ENCODE results near the gene DHDDS.
A peak's percentile ranks its signal among the peaks of the same experiment; 100 is the strongest.

The DHDDS gene

DNA sequence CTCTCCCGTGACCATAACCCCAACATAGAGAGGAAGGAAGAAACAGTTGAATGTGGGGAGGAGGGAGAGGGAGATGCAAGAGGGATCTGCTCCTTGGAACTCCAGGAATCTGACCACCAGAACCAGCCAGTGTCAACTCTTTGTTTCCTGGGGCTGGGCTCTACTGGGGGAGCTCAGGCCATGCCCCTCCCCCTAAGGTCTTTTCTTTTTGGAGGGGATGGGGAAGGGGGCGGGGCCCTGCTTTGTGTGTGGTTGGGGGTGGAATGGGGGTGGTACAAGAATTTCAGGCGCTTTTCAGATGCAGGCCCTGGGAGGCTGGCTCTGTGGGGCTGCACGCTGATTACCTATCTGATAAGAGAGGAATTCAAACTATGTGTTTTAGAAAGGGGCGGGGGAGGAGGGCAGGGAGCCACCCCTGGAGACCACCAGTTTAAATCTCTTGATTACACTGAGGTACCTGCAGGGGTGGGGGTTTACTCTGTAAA, 13.2 kb upstream of the DHDDS start:
- no peak for DNase-seq

DNA sequence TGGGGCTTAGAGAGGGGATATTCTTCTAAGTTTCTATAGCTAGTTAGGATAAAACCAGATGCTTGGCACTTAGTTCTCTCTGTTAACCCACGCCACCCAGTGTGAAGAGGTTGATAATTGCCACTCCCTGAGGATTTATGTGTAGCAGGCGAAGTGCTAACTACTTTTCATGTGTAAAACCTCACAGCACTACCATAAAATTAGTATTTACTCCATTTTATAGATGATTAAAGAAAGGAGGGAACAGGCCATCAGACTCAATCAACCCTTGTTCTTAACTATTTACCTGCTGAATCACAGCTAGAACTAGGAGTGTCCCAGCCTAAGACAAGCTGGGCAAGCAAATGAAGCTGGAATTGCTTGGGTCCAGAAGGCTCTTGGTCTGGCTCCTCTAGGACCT, 12.6 kb upstream of the DHDDS start:
- no peak for DNase-seq

- DNase-seq, result no peak
Observed at GRCh38 chr1:26429721-26430120, 2.4 kb upstream of the DHDDS start.

DNA sequence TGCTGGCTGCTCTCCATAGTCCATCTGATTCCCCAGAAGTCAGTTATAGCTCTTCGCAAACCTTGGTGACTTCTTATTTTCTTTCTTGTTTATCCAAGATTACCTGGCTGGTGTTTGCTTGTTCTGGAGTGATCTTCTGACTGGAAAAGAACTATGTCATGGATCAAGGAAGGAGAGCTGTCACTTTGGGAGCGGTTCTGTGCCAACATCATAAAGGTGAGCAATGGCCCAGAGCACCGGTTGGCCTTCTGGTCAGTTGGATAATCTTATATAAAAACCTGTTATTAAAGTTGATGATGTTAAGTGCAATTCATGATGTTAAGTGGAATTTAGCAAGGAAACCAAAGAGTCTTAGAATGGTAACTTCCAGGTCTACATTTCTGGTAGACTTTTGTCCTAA, 672 bp downstream of the DHDDS start:
- no peak for DNase-seq

DNA sequence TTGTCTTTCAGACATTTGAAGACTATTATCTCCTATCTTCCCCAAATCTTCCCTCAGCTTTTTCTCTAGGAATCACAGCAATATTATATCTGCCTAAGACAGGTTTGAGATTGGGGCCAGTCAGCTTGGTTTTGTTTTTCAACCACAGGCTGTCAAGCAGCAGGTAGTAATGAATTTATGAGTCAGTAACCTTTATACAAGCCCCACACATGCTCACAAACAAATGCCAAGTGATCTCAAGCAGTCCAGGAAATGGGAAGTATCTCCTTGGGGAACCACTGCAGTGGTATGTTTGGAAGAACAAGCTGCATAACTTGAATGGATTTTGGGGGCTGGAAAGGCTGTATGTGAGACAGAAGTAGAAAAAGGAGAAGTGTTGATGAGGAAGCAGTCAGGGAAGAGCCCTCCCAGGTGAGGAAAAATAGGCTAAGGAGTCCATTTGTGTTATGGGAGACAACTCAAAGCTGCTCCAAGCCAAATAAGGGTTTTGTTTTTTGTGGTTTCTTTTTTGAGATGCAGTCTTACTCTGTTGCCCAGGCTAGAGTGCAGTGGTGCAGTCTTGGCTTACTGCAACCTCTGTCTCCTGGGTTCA, 2.1 kb downstream of the DHDDS start:
- DNase-seq, result no peak

DNA sequence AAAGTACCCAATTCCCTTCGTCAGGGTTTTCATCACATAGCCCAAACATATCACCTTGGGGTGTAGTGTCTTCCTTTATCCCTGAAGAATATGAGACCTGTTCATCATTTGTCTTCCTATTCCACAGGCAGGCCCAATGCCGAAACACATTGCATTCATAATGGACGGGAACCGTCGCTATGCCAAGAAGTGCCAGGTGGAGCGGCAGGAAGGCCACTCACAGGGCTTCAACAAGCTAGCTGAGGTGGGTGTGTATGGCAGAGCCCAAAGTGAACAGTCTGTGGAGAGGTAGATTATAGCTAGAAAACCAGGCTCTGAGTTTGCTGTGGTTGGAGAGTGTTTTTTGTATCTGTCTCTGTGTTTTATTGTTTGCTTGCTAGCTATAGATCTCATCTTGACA, 5.9 kb downstream of the DHDDS start:
- no peak for DNase-seq

GRCh38 chr1:26440259-26440658, 8.1 kb downstream of the DHDDS start:
- no peak for DNase-seq

- no peak for DNase-seq
Observed at GRCh38 chr1:26449868-26450267, 17.7 kb downstream of the DHDDS start.

DNA sequence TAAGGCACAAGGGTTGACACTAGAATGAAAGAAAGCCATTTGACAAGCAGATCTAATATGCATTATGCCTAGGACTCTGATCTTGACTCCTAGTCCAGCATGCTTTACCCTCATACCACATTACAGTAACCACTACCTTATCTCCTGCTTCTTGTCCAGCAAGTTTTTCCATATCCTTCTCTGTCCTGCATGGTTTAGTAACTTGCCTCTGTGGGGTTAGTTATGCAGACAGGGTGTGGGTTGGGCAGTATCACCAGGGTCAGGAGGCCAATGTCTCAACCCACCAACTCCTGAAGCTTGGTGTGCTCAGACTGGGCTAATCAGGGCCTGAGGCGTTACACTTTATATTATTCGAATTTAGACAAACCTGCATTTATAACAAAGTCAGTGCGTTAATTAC, 18.8 kb downstream of the DHDDS start:
- DNase-seq, result no peak

DNA sequence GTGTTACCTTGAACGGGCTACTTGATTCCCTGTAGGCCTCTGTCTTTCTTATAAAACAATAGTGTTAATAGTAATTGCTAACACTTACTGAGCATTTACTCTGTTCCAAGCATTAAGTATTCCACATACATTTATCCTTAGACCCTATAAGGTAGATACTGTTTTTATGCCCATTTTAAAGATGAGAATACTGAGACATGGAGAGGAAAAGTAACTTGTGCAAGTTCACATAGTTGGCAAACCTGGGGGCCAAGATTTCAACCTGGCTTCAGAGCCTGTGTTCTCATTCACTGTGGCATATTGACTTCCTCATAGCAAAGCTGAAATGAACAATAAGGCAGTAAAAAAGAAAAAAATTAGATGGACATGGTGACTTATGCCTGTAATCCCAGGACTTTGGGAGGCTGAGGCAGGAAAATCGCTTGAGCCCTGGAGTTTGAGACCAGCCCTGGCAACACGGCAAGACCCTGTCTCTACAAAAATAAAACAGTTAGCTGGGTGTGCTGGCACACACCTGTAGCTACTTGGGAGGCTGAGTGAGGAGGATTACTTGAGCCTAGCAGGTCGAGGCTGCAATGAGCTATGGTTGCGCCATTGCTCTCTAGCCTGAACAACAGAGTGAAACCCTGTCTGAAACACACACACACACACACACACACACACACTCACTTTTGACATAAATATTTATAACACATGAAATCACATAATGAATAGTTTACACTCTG, 20.5 kb downstream of the DHDDS start:
- DNase-seq, result no peak

- DNase-seq, result no peak
Observed at GRCh38 chr1:26459148-26459547, 27.0 kb downstream of the DHDDS start.

DNA sequence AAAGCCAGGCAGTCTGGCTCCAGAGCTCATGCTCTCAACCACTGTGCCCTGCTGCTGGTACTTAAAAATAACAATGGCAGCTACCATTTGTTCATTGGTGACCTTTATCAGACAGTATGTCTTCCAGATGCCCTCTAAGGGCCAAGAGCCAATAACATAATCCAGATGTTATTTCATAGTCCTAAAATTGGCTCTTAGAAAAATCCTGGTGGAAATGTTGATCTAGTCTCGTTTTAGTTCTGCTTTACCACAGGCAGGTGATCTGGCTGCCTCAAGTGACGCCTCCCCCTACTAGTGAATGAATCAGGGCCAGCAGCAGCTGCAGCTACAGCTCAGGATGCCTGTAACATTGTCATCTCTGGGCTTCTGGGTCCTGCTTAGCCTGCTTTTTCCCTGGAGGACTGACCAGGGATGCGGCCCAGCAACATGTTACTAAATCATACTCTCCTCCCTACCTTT, 27.5 kb downstream of the DHDDS start:
- DNase-seq, result no peak

DNA sequence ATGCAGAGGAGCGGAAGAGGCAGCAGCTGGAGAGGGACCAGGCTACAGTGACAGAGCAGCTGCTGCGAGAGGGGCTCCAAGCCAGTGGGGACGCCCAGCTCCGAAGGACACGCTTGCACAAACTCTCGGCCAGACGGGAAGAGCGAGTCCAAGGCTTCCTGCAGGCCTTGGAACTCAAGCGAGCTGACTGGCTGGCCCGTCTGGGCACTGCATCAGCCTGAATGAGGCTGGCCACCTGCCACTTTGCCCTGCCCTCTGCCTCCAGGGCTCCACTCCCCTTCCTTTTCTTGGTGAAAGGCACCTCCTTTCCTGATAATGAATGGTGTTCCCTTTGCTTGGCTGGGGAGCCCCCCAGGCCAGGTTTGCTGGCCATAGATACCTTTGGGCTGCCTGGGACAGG, 36.8 kb downstream of the DHDDS start:
- no peak for DNase-seq

GRCh38 chr1:26469558-26469957, 37.4 kb downstream of the DHDDS start:
- DNase-seq, result no peak

DNA sequence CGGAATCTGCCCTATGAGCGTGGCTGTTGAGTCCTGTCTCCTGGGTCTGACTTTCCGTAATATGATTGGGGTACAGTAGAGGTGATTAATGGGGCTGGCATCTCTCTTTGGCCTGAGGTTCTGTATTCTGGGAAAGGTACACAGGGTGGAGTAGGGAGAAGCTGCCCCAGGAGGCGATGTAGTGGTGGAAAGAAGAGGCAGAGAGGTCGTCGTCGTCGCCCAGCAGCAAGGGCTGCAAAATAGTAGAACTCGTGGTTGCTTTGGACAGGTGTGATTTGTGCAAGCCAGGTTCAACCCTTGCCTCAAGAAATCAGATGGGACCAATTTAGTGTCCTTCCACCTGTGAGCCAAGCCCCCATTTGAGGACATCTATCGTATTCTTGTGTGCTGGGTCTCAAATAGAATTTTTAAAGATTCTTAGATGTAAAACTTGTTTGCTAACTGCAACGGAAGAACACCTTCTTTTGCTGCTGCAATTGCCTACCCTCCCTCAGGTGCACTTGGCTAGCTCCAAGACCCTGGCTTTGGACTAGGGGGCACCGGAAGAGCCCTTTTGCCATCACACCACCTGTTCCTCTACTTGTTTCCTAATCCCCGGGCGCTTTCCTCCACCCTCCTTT, 38.9 kb downstream of the DHDDS start:
- no peak for DNase-seq

DNA sequence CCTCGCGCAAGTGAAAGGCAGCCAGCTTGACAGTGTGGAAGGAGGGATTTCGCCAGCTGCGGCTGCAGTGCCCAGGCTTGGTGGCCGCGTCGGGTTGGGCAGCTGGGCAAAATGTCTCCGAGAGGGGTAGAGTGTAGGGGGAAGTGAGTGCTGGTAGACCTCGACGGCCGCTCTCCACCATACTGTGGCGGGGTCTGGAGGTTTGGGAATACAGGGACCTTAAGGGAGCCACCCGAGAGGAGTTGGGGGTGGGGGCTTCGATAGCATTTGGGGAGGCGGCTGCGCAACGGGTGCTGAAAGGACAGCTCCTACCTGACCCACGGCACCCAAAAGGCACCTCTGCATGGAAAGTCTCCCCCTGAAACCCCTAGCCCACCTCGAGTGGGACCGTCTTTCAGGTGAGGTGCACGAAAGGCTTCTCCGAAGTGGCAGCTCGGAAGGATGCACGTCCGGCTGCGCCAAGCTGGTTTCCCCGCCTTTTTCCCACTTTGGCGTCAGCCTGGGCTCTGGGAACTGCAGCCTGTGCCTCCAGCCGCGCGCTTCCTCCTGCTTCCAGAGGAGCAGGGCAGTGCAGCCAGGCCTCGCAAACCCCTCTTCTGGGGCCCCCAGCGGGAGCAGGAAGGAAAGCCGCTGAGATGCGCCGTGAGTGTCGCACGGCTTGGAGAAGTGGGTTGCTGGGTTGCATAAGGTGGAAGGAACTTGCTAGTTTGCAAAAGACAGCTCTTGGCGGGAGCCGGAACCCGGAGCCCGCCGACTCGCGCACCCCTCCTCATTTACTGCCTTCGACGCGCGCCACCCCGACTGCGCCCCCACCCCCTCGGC, 39.6 kb downstream of the DHDDS start:
- DNase-seq, result peak; percentile 25 to 38

- peak; percentile 86 to 88 for DNase-seq
Observed at GRCh38 chr1:26472320-26472900, 40.3 kb downstream of the DHDDS start, which contains the start of gene HMGN2. Gene HMGN2 (plus strand): TSS chr1:26472440. CDS start chr1:26472613, 173 bp downstream.

DNA sequence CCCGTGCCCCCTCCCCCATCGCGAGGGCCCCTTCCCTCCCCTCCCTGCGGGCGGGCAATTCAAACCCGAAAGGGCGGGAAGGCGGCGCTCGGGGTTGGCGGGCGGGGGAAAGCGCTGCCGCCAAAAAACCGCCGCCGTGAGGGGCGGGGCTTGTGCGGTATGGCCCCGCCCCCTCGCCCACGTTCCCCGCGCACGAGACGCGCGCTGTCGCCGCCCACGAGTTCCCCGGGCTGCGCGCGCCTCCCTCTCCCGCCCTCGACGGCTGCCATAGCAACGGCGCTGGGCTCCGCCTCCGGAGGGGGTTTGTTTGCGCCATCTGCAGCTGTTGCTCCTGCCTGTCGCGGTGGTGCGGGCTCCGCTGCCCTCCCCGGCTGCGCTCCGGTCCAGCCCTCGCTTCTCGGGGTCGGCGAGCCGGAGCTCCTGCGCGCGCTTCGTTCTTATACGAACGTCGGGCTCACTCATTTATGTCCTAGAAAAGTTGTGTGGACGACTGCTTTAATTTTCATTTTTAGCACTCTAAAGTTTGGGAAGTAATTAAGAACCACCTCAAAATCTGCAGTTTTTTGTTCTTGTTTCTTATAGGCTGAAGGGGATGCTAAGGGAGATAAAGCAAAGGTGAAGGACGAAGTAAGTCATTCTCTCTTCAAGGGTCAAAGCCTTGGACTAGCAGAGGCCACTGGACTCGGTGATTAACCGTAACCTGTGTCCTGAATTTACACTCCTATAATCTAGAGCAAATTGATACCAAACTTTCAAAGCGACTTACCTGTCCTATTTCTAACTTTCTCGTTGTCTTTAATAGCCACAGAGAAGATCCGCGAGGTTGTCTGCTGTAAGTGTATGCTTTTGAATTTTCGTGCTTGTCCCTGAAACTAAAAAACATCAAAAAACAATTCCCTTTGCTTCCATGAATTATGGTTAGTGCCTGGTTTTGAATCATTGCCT, 41.1 kb downstream of the DHDDS start:
- peak; percentile 91 to 94 for DNase-seq

DNA sequence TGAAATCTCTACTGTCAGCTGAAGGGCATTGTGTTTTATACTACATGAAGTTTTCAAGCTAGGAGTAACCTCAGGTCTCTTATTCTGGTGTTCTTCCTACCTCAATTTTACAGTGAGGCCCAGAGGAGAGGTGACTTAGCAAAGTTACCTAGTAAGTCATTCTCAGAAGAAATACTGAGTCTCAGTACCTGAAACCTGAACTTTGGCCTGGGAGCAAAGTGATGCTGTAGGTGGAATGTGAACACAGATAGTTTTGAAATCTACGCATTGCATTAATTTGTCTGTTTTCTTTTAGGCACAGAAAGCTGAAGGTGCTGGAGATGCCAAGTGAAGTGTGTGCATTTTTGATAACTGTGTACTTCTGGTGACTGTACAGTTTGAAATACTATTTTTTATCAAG, 42.7 kb downstream of the DHDDS start:
- DNase-seq, result no peak

DNA sequence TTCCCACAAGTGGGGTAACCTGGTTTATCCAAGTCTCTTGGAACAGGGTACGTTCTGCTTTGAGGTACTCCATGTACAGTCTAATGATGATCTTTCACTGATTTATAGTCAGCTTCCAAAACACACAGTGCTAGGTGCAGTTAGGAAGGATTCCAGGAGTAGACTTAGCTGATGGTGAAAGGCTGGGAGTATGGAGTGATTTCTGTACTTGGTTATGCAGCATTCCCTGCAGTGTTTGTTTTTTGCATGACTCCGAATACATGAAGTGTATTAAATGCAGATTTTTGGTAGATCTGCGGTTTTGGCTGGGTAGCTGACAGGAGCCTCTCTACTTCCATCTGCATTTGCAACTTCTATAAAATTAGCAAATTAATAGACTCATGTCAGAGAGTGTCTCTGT, 43.9 kb downstream of the DHDDS start:
- DNase-seq, result no peak

- DNase-seq, result no peak
Observed at GRCh38 chr1:26476958-26477357, 44.8 kb downstream of the DHDDS start.
